Measurements from ENCODE around the gene ZNF407. TPM values are rescaled to one million over a fixed set of nuclear protein-coding genes. Genes with fewer than 3 reads are reported as not detected.

Gene ZNF407
- total RNA-seq, 1 donor = 16.6 TPM

GRCh38 chr18:75066021-75066880 is 468.6 kb downstream of the ZNF407 start:
- H3K9me3 ChIP-seq (ENCODE audit: low read depth, low read length) = no peaks in the 10 kb centered on the region
- no peak for TF ChIP-seq CTCF (IDR thresholded peaks at IDR 0.05; ENCODE audit: extremely low read depth, low read depth, low read length)
- no peaks in the 10 kb centered on the region for H3K27me3 ChIP-seq (ENCODE audit: insufficient read depth, low read length)
- no peak overlapping the region for H2AFZ ChIP-seq (ENCODE audit: low read length)
- H3K79me2 ChIP-seq (ENCODE audit: insufficient read depth, low read length) = no peaks in the 10 kb centered on the region
- no peak for DNase-seq (ENCODE audit: insufficient read length, low spot score, missing footprints)
- H3K4me1 ChIP-seq (ENCODE audit: insufficient read depth, low read length) = peaks cover 10% of the 10 kb centered on the region
- no peak overlapping the region for H3K4me2 ChIP-seq (ENCODE audit: insufficient read depth, low read length)
- H3K36me3 ChIP-seq (ENCODE audit: insufficient read depth, low read length) = no peaks in the 10 kb centered on the region
- no peaks in the 10 kb centered on the region for H4K20me1 ChIP-seq (ENCODE audit: insufficient read depth, low read length)
- H3K27ac ChIP-seq (ENCODE audit: low read depth, low read length) = no peak overlapping the region
- H3K4me3 ChIP-seq (ENCODE audit: insufficient read depth, low read length) = no peak overlapping the region

GRCh38 chr18:75066936-75067335 is 469.3 kb downstream of the ZNF407 start:
- Histone ChIP-seq H3K9me3 (ENCODE audit: low read depth, low read length) (no peaks in the 10 kb centered on the region), H3K79me2 (ENCODE audit: insufficient read depth, low read length) (no peaks in the 10 kb centered on the region), H3K36me3 (ENCODE audit: insufficient read depth, low read length) (no peaks in the 10 kb centered on the region), H2AFZ (ENCODE audit: low read length) (no peak overlapping the region), H3K4me1 (ENCODE audit: insufficient read depth, low read length) (peaks cover 11% of the 10 kb centered on the region), H3K4me3 (ENCODE audit: insufficient read depth, low read length) (no peak overlapping the region), H3K27me3 (ENCODE audit: insufficient read depth, low read length) (no peaks in the 10 kb centered on the region), H4K20me1 (ENCODE audit: insufficient read depth, low read length) (no peaks in the 10 kb centered on the region), H3K4me2 (ENCODE audit: insufficient read depth, low read length) (no peak overlapping the region), H3K27ac (ENCODE audit: low read depth, low read length) (no peak overlapping the region)
- DNase-seq (ENCODE audit: insufficient read length, low spot score, missing footprints) = no peak
- no peak for TF ChIP-seq CTCF (IDR thresholded peaks at IDR 0.05; ENCODE audit: extremely low read depth, low read depth, low read length)

GRCh38 chr18:75067996-75068645 is 470.5 kb downstream of the ZNF407 start:
- Histone ChIP-seq H3K79me2 (ENCODE audit: insufficient read depth, low read length) (no peaks in the 10 kb centered on the region), H3K4me2 (ENCODE audit: insufficient read depth, low read length) (no peak overlapping the region), H4K20me1 (ENCODE audit: insufficient read depth, low read length) (no peaks in the 10 kb centered on the region), H3K27ac (ENCODE audit: low read depth, low read length) (no peak overlapping the region), H3K27me3 (ENCODE audit: insufficient read depth, low read length) (no peaks in the 10 kb centered on the region), H3K4me1 (ENCODE audit: insufficient read depth, low read length) (peaks cover 11% of the 10 kb centered on the region), H3K4me3 (ENCODE audit: insufficient read depth, low read length) (no peak overlapping the region), H3K36me3 (ENCODE audit: insufficient read depth, low read length) (no peaks in the 10 kb centered on the region), H3K9me3 (ENCODE audit: low read depth, low read length) (no peaks in the 10 kb centered on the region), H2AFZ (ENCODE audit: low read length) (no peak overlapping the region)
- TF ChIP-seq CTCF (IDR thresholded peaks at IDR 0.05; ENCODE audit: extremely low read depth, low read depth, low read length) = no peak
- no peak for DNase-seq (ENCODE audit: insufficient read length, low spot score, missing footprints)

Data from osteoblast (primary cell).